OCI-LY3 (cell line): ENCODE data around the gene C5.

Source experiments
- EZH2phosphoT487 ChIP-seq: fragments of 200-600 bp; shearing (Covaris generic); IDR thresholded peaks from 2 replicates; pipeline ENCODE4 v1.6.1; 2018; ENCODE audit warnings: antibody characterized with exemption, mixed run types, low read depth
- TF ChIP-seq, protein P1 (sequence below): fragments of 200-600, 300-600 bp; sonication (generic); IDR thresholded peaks from 2 replicates; pipeline ENCODE4 v1.5.1; 2014; ENCODE audit warnings: antibody characterized with exemption, low read length, low read depth

DNA sequence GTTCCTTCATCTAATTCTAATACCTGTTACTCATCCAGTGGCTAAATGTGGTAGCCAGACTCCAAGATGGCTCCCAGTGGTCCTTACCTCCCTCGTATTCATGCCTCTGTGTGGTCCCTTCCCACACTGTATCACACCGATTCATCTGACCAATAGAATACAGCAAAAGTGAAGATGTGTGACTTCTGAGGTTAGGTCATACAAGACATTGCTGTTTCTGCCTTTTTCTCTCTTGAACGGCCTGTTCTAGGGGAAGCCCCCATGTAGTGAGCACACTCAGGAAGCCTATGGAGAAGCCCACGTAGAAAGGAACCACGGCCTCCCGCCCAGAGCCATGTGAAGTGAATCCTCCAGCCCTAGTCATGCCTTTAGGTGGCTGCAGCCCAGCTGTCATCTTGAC lies 9.4 kb upstream of the C5 start:
- TF ChIP-seq, protein P1, sequence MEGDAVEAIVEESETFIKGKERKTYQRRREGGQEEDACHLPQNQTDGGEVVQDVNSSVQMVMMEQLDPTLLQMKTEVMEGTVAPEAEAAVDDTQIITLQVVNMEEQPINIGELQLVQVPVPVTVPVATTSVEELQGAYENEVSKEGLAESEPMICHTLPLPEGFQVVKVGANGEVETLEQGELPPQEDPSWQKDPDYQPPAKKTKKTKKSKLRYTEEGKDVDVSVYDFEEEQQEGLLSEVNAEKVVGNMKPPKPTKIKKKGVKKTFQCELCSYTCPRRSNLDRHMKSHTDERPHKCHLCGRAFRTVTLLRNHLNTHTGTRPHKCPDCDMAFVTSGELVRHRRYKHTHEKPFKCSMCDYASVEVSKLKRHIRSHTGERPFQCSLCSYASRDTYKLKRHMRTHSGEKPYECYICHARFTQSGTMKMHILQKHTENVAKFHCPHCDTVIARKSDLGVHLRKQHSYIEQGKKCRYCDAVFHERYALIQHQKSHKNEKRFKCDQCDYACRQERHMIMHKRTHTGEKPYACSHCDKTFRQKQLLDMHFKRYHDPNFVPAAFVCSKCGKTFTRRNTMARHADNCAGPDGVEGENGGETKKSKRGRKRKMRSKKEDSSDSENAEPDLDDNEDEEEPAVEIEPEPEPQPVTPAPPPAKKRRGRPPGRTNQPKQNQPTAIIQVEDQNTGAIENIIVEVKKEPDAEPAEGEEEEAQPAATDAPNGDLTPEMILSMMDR = no peak
- no peak for TF ChIP-seq EZH2phosphoT487
